ENCODE measurements around the gene SFXN1. TPM values are rescaled to one million over a fixed set of nuclear protein-coding genes. Genes with fewer than 3 reads are reported as not detected.
"Not testable (repeated sequence)": the region's sequence is repeated elsewhere in the genome, so short reads cannot be mapped to it uniquely, and the experiment has no call there.

Gene SFXN1
- total and polyA plus RNA-seq, 12 donors: 14.3 to 39.6 (median 32.5) TPM

DNA sequence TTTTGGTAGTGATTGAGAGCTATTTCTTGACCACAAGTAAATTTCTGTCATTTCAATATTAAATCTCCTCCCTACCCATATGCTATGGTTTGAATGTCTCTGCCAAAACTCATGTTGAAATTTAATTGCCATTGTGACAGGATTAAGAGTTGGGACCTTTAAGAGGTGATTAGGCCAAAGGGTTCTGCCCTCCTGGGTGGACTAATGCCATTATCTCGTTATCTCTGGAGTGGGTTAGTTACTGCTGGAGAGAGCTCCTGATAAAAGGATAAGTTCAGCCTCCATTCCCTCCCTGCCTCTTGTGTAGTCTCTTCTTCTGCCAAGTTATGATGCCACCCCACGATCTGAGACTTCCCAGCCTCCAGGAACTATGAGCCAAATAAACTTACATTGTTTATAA, 30.8 kb upstream of the SFXN1 start:
- DNase-seq (no peak), ATAC-seq (no peak)
- H3K4me1 ChIP-seq: peaks cover 0 to 13% (median 8%) of the 10 kb centered on the region in 9 donors
- TF ChIP-seq CTCF (IDR thresholded peaks at IDR 0.05): no peak
- H3K36me3 ChIP-seq: no peaks in the 10 kb centered on the region
- H3K4me3 ChIP-seq: no peak overlapping the region
- H3K27ac ChIP-seq: no peak overlapping the region
- WGBS, 2 donors: 8 to 19% methylated on average over 2 of the region's 2 CpGs
- intact Hi-C loops (cut with DNase I): loop anchor here in 1 of 10 donors (10.0 kb wide), 1 partner anchor 1033 kb away; no protein-coding TSS in a partner anchor
- H3K9me3 ChIP-seq: no peaks in the 10 kb centered on the region
- H3K27me3 ChIP-seq: peaks cover 18 to 100% (median 93%) of the 10 kb centered on the region in 7 donors

- Histone ChIP-seq H3K27ac (no peak overlapping the region), H3K4me3 (no peak overlapping the region), H3K9me3 (no peaks in the 10 kb centered on the region), H3K27me3 (peaks cover 18 to 100% (median 93%) of the 10 kb centered on the region in 7 donors), H3K4me1 (peaks cover 0 to 13% (median 8%) of the 10 kb centered on the region in 9 donors), H3K36me3 (no peaks in the 10 kb centered on the region)
- no peak for DNase-seq
- intact Hi-C loops (cut with DNase I): loop anchor here in 1 of 10 donors (10.0 kb wide), 1 partner anchor 1033 kb away; no protein-coding TSS in a partner anchor
- ATAC-seq: no peak
- TF ChIP-seq CTCF (IDR thresholded peaks at IDR 0.05): no peak
- WGBS, 2 donors: 30 to 32% methylated on average over 3 of the region's 3 CpGs
Observed at GRCh38 chr5:175448276-175448675, 30.1 kb upstream of the SFXN1 start.

- H3K9me3 ChIP-seq: no peaks in the 10 kb centered on the region
- no peak for TF ChIP-seq CTCF (IDR thresholded peaks at IDR 0.05)
- DNase-seq: no peak
- intact Hi-C loops (cut with DNase I): no loop called here
- no peaks in the 10 kb centered on the region for H3K4me1 ChIP-seq
- H3K36me3 ChIP-seq: no peaks in the 10 kb centered on the region
- 72 to 81% methylated on average over 2 of the region's 2 CpGs for WGBS, 2 donors
- no peak for ATAC-seq
- H3K27me3 ChIP-seq: peaks cover 0 to 96% (median 84%) of the 10 kb centered on the region in 7 donors
- no peak overlapping the region for H3K4me3 ChIP-seq
- H3K27ac ChIP-seq: no peak overlapping the region
Observed at GRCh38 chr5:175452166-175452565, 26.2 kb upstream of the SFXN1 start.

DNA sequence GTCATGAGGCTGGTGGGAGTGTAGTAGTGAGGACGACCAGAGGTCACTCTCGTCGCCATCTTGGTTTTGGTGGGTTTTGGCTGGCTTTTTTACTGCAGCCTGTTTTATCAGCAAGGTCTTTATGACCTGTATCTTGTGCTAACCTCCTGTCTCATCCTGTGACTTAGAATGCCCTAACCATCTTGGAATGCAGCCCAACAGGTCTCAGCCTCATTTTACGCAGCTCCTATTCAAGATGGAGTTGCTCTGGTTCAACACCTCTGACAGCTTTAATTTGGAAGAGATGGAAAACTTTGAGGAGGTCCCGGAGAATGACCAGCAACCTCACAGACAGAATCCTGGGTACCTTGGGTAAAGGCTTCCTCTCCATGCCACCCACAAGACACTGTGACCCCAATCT, 24.0 kb upstream of the SFXN1 start:
- H3K27me3 ChIP-seq: peaks cover 0 to 88% (median 76%) of the 10 kb centered on the region in 7 donors
- H3K4me1 ChIP-seq; H3K9me3 ChIP-seq; intact Hi-C loops (cut with DNase I); ATAC-seq; H3K27ac ChIP-seq; H3K4me3 ChIP-seq; H3K36me3 ChIP-seq; DNase-seq: not testable (repeated sequence)
- WGBS, 2 donors: 85 to 87% methylated on average over 5 of the region's 5 CpGs

DNA sequence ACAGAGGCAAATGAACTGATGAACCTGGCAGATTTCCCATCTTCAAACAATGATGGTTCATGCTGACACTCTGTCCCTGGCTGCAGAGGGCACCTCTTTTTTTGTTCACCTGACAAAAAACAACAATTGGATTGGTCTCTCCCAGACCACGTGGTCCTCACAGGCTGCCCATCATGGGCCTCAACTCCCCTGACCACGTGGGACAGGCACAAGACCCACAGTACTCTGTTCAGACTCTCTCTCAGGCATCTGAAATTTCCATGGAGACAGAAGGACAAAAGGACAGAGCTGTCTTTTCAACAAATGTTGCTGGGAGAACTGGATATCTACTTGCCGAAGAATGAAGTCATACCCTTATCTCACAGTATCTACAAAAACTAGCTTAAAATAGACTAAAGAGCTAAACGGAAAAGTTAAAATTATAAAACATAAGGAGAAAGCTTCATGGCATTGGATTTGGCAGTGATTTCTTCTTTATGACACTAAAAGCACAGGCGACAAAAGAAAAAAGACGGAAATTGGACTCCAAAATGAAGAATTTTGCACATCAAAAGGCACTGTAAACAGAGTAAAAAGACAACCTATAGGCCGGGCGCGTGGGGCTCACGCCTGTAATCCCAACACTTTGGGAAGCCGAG, 22.1 kb upstream of the SFXN1 start:
- TF ChIP-seq CTCF (IDR thresholded peaks at IDR 0.05): no peak
- DNase-seq (no peak), ATAC-seq (no peak)
- Histone ChIP-seq H3K27ac (no peak overlapping the region), H3K36me3 (no peaks in the 10 kb centered on the region), H3K4me1 (no peaks in the 10 kb centered on the region), H3K4me3 (no peak overlapping the region), H3K27me3 (peaks cover 0 to 73% (median 59%) of the 10 kb centered on the region in 7 donors), H3K9me3 (no peaks in the 10 kb centered on the region)
- WGBS, 2 donors: 65 to 67% methylated on average over 11 of the region's 11 CpGs
- intact Hi-C loops (cut with DNase I): loop anchor here in 3 of 10 donors (5.0 kb wide), 2 partner anchors 504 to 509 kb away; no protein-coding TSS in a partner anchor
